ENCODE data around the gene TLCD4. TPM values are rescaled to one million over a fixed set of nuclear protein-coding genes. Genes with fewer than 3 reads are reported as not detected.

TLCD4 gene
- total RNA-seq, 1 experiment from 2014 or later: 2.9 TPM

GRCh38 chr1:95093296-95093695 is 23.9 kb upstream of the TLCD4 start:
- no TSS peak for BruUV-seq (replicated peaks)
- in situ Hi-C loops (cut with HindIII; ENCODE audit: low pct_unique_long_range_greater_than_20kb, low sequenced_read_pairs) (no loop called here), intact Hi-C loops (cut with micrococcal nuclease; ENCODE audit: unreplicated experiment) (no loop called here)
- Histone ChIP-seq H3K4me3 (ENCODE audit: low read depth in 2 of 2, low read length in 2 of 2) (no peak overlapping the region), H3K9me3 (ENCODE audit: control insufficient read depth, insufficient read depth, low read depth, low read length) (no peaks in the 10 kb centered on the region), H3K36me3 (ENCODE audit: control insufficient read depth, insufficient read depth, low read length) (no peaks in the 10 kb centered on the region), H3K4me1 (ENCODE audit: control insufficient read depth, insufficient read depth, low read length) (no peaks in the 10 kb centered on the region), H3K27ac (ENCODE audit: low read length) (no peak overlapping the region), H3K27me3 (ENCODE audit: control insufficient read depth, insufficient read depth, low read length) (no peaks in the 10 kb centered on the region)
- CTCF ChIA-PET: no interaction called here
- ATAC-seq (no peak), DNase-seq (ENCODE audit: low read depth, low spot score) (no peak)
- POLR2A ChIA-PET: no interaction called here
- TF ChIP-seq CTCF (IDR thresholded peaks at IDR 0.05) (no peak), REST (IDR thresholded peaks at IDR 0.05; ENCODE audit: insufficient read depth in 1 of 2, low read depth in 2 of 2, low read length in 1 of 2) (no peak), POLR2AphosphoS5 (IDR thresholded peaks at IDR 0.05; ENCODE audit: low read depth, low read length) (no peak), TCF7L2 (IDR thresholded peaks at IDR 0.05; ENCODE audit: low read depth, low read length) (no peak), SIN3A (IDR thresholded peaks at IDR 0.05; ENCODE audit: borderline replicate concordance, insufficient read depth, low read depth, low read length) (no peak)

GRCh38 chr1:95094923-95095322 is 22.2 kb upstream of the TLCD4 start:
- H3K9me3 ChIP-seq (ENCODE audit: control insufficient read depth, insufficient read depth, low read depth, low read length): no peaks in the 10 kb centered on the region
- no peak overlapping the region for H3K27ac ChIP-seq (ENCODE audit: low read length)
- no peak for TF ChIP-seq TCF7L2 (IDR thresholded peaks at IDR 0.05; ENCODE audit: low read depth, low read length)
- no peak for TF ChIP-seq SIN3A (IDR thresholded peaks at IDR 0.05; ENCODE audit: borderline replicate concordance, insufficient read depth, low read depth, low read length)
- TF ChIP-seq CTCF (IDR thresholded peaks at IDR 0.05): no peak
- TF ChIP-seq REST (IDR thresholded peaks at IDR 0.05; ENCODE audit: insufficient read depth in 1 of 2, low read depth in 2 of 2, low read length in 1 of 2): no peak
- no peak for TF ChIP-seq POLR2AphosphoS5 (IDR thresholded peaks at IDR 0.05; ENCODE audit: low read depth, low read length)
- CTCF ChIA-PET: no interaction called here
- intact Hi-C loops (cut with micrococcal nuclease; ENCODE audit: unreplicated experiment) (no loop called here), in situ Hi-C loops (cut with HindIII; ENCODE audit: low pct_unique_long_range_greater_than_20kb, low sequenced_read_pairs) (no loop called here)
- no peak for DNase-seq (ENCODE audit: low read depth, low spot score)
- no peak overlapping the region for H3K4me3 ChIP-seq (ENCODE audit: low read depth in 2 of 2, low read length in 2 of 2)
- POLR2A ChIA-PET: no interaction called here
- no TSS peak for BruUV-seq (replicated peaks)
- no peaks in the 10 kb centered on the region for H3K36me3 ChIP-seq (ENCODE audit: control insufficient read depth, insufficient read depth, low read length)
- no peaks in the 10 kb centered on the region for H3K27me3 ChIP-seq (ENCODE audit: control insufficient read depth, insufficient read depth, low read length)
- no peaks in the 10 kb centered on the region for H3K4me1 ChIP-seq (ENCODE audit: control insufficient read depth, insufficient read depth, low read length)
- no peak for ATAC-seq
